Lung microvascular endothelial cell (primary cell): ENCODE measurements around the gene SH2D4B. TPM values are rescaled to one million over a fixed set of nuclear protein-coding genes. Genes with fewer than 3 reads are reported as not detected.

Experiments used
- DNase-seq, 2 donors: peaks; one replicate each; pipeline versions ENCODE4 v3.0.0 to v3.0.0-alpha.2; 2010; ENCODE audit warnings: low read depth in 2 of 2
- total RNA-seq: library from RNA; depleted of rRNA; stranded (reverse); fragments of >200 nt; gene quantifications from 2 replicates; pipeline ENCODE4 v1.2.1, GENCODE V29; 2014

Gene SH2D4B
- total RNA-seq, 1 donor from 2014 or later = under 0.01 TPM

- DNase-seq = no peak
Measured at GRCh38 chr10:80686734-80687475, 149.2 kb downstream of the SH2D4B start.

GRCh38 chr10:80687476-80687789, 149.7 kb downstream of the SH2D4B start:
- no peak for DNase-seq

- no peak for DNase-seq
Measured at GRCh38 chr10:80690434-80690833, 152.7 kb downstream of the SH2D4B start.

GRCh38 chr10:80691441-80691840, 153.7 kb downstream of the SH2D4B start:
- DNase-seq = no peak

- no peak for DNase-seq
Measured at GRCh38 chr10:80693565-80693964, 155.9 kb downstream of the SH2D4B start.

- DNase-seq = no peak
Measured at GRCh38 chr10:80694930-80695329, 157.2 kb downstream of the SH2D4B start.

Other genes starting within 250 kb of the SH2D4B start
- not detected in 2 replicates for gene MAT1A, start 248.2 kb upstream of the SH2D4B start, total RNA-seq
- not detected in 2 replicates for gene DYDC1, start 181.1 kb upstream of the SH2D4B start, total RNA-seq
- not detected in 2 replicates for gene DYDC2, start 181.1 kb upstream of the SH2D4B start, total RNA-seq
- gene PRXL2A, start 129.4 kb upstream of the SH2D4B start, total RNA-seq = 92.8 and 195 TPM in 2 replicates
- gene TSPAN14, start 83.6 kb upstream of the SH2D4B start, total RNA-seq = 35.7 and 60.9 TPM in 2 replicates